Activated T-cell treated with anti-CD3 and anti-CD28 coated beads, Interleukin-2, amount 50 U/mL, for 1 hour (primary cell): ENCODE results near the gene FBXW11.
"Not testable (repeated sequence)": the region's sequence is repeated elsewhere in the genome, so short reads cannot be mapped to it uniquely, and the experiment has no call there.

Experiments used
- DNase-seq: peaks from one replicate; pipeline ENCODE4 v3.0.0-alpha.2; 2020

Gene FBXW11

GRCh38 chr5:171906066-171906570, 100.3 kb downstream of the FBXW11 start:
- no peak for DNase-seq

- no peak for DNase-seq
Observed at GRCh38 chr5:171904886-171905285, 101.6 kb downstream of the FBXW11 start.

- no peak for DNase-seq
Observed at GRCh38 chr5:171901764-171902163, 104.7 kb downstream of the FBXW11 start.

DNA sequence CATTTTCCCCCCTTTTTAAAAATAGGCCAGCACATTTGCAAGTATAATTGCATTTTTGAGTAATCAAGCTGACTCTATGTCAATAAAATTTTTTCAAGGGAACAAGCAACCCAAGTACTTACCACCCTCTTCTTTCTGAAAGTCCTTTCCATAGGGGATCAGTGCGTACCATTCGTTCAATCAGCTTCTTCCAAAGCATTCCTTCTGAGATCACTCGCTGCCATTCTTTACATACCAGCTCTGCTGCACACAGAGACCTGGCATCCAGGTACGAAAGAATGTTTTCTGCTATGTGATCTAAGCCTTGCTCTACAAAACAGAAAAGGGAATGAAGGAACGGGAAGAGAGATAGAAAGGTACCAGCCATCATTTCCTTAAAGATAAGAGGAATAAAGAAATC, 106.6 kb downstream of the FBXW11 start:
- DNase-seq = no peak

DNA sequence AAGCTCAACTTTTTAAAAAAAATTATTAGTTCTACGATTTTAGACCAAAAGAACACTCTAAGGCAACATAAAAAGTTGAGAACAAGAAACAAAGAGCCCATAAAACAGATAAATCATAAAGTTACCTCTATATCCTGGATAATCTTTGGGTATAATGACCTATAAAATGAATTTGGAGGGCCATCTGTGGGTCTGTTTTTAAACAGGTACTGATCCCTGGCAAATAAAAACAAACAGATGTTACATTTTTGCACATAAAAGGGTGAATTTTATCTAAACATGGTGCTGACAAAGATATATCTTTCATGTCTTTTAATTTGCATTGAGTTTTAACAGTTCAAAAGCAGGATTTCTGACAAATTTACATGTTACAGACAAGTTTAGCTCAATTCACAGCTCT, 107.6 kb downstream of the FBXW11 start:
- no peak for DNase-seq

- no peak for DNase-seq
Observed at GRCh38 chr5:171898386-171898785, 108.1 kb downstream of the FBXW11 start.

GRCh38 chr5:171897231-171897630, 109.2 kb downstream of the FBXW11 start:
- DNase-seq = no peak

DNA sequence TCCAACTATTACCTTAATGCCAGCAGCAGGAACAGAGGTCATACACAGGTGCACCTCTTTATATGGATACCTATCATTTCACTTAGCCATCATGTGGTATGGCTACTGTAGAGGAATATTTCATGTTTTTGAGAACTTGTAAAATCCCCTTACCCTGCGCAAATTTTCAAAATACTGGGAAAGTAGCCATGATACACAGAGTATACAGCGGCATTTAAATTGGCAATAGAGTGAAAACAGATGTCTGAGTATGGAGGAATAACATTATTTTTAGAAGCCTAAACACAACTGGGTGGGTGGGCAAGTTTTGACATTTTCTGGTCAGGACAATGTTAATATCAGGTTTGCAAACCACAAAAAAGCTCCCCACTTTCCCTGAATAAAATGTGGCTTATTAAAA, 111.4 kb downstream of the FBXW11 start:
- no peak for DNase-seq

DNA sequence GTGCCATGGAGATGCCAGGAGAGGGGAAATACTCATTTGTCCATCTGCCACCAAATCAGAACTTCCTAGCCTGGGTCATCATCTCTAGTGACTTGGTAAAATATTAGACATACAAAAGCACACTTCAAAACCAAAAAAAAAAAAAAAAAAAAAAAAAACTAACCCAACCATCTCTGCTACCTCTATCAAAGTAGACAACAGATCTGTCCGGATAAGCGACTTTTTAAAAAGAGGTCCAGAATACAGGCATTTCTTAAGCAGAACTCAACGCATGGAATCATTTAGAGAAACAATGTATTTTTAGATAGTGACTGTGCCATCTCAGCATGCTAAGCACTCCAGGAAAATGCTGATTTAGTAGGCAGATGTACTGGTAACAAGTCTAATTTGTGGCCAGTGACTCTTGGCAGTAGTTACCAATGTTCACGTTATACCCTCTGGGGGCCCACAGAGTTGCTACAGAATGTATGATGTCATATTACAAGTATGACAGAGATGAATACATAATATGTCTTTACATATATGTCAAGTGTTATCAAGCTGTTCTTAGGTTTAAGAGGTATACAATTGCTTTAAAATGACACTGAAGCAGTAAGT, 113.0 kb downstream of the FBXW11 start:
- DNase-seq = no peak

- no peak for DNase-seq
Observed at GRCh38 chr5:171891595-171891994, 114.8 kb downstream of the FBXW11 start.

DNA sequence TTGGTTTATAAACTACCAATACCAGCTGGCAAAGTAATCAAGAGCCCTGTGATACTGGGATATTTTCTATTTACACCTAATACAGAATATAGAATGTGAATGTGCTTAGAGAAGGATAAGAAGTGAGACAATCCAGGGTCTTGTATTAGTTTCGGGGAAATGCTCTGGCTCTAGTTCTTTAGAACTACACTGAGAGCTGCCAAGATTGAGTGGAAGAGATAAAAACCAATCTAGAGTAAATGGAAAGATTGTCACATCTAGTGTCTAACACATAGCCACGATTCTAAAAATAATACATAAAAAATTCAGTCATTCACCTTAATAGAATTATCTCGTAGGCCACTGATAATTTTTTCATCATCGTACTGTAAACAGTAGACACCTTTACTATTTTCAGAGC, 115.3 kb downstream of the FBXW11 start:
- DNase-seq = no peak

DNA sequence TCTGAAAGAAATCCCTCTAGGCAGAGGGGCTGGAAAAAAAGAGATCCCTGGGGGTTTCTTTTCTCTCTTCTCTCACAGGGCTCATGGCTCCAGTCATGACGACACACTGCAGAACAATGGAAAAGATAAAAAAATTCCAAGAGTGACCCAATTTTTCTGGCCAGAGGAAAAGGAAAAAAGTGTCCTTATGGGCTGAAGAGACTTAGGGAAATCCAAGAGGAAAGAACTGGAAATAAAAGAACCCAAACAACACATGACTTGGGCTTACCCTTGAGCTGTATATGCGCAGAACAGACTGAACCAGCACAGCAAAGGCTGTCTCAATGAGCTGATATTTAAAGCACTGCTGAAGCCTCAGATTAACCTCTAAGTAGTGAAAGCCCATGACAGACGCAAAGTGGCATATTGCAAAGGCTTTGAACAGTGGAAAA, 118.4 kb downstream of the FBXW11 start:
- DNase-seq = no peak

- not testable (repeated sequence) for DNase-seq
Observed at GRCh38 chr5:171886037-171886436, 120.4 kb downstream of the FBXW11 start.

- no peak for DNase-seq
Observed at GRCh38 chr5:171882118-171882517, 124.3 kb downstream of the FBXW11 start.

DNA sequence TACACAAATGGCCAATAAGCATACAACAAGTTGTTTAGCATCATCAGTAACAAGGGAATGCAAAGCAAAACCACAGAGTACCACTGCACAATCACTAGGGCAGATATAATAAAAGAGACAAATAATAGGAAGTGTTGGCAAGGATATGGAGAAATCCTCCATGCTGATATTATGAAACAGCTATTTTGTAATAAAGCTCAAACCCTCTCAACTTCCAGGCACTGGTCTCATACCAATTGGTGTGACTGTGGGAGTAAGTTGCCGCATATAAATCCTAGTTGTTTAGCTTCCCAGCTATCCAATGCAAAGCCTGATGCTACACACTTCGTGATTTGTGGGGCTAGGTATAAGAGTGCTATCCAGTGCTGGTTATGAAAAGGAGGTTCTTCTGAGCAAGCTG, 132.2 kb downstream of the FBXW11 start:
- no peak for DNase-seq

GRCh38 chr5:171872666-171873065, 133.8 kb downstream of the FBXW11 start:
- no peak for DNase-seq

GRCh38 chr5:171871711-171872110, 134.7 kb downstream of the FBXW11 start:
- no peak for DNase-seq

GRCh38 chr5:171869956-171870355, 136.5 kb downstream of the FBXW11 start:
- no peak for DNase-seq

GRCh38 chr5:171868236-171868635, 138.2 kb downstream of the FBXW11 start:
- no peak for DNase-seq

GRCh38 chr5:171867786-171868185, 138.7 kb downstream of the FBXW11 start:
- DNase-seq = no peak

DNA sequence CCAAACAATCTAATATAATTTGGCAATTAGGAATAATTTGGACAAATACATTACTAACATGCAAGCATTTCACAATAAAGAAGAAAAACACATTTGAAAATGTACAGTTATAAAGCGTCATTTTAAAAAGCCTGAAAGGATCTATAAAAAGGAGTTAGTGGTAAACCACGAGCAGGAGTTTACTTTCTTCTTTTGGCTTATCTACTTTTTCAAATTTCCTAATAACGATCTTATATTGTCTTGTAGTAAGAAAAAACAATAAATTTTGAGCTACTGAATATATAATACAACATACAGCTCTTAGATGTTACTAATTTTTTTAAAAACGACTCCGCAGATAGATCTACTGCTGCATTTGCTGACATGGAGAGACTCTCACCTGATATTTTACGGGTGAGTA, 141.0 kb downstream of the FBXW11 start:
- DNase-seq = no peak

- DNase-seq = no peak
Observed at GRCh38 chr5:171863935-171864334, 142.5 kb downstream of the FBXW11 start.

- no peak for DNase-seq
Observed at GRCh38 chr5:171862624-171863023, 143.8 kb downstream of the FBXW11 start.

- DNase-seq = no peak
Observed at GRCh38 chr5:171861381-171861780, 145.1 kb downstream of the FBXW11 start.

- no peak for DNase-seq
Observed at GRCh38 chr5:171858303-171858702, 148.1 kb downstream of the FBXW11 start.
